Liver (tissue), 3 donors: ENCODE measurements around the gene WASF2.

Experiments used
- CTCF ChIP-seq: fragments of 150-350 bp; IDR thresholded peaks from 2 replicates; pipeline ENCODE4 v1.5.1; 2017; ENCODE audit warnings: improper control_type of control experiment, low read depth, low read length; ENCODE audit not compliant: missing input control
- EGR1 ChIP-seq, 2 donors: IDR thresholded peaks; 2 replicates each; pipeline ENCODE4 v1.6.1; 2016 to 2018; ENCODE audit warnings: antibody characterized with exemption in 2 of 2, low read depth in 2 of 2
- FOXA1 ChIP-seq: IDR thresholded peaks from 2 replicates; pipeline ENCODE4 v1.6.1; 2016; ENCODE audit warnings: antibody characterized with exemption
- GABPA ChIP-seq, 2 donors: IDR thresholded peaks in 1 of 2; conservative IDR thresholded peaks in 1 of 2; 2 replicates each; pipeline ENCODE4 v1.6.1; 2016; ENCODE audit warnings: antibody characterized with exemption in 2 of 2, mild to moderate bottlenecking in 1 of 2, moderate library complexity in 1 of 2
- HNF4G ChIP-seq: IDR thresholded peaks from 2 replicates; pipeline ENCODE4 v1.6.1; 2016; ENCODE audit warnings: antibody characterized with exemption
- JUND ChIP-seq, 2 donors: IDR thresholded peaks; 2 replicates each; pipeline ENCODE4 v1.6.1; 2016; ENCODE audit warnings: antibody characterized with exemption in 2 of 2
- RAD21 ChIP-seq, 2 donors: IDR thresholded peaks; 2 replicates each; pipeline ENCODE4 v1.6.1; 2016; ENCODE audit warnings: antibody characterized with exemption in 2 of 2, mild to moderate bottlenecking in 2 of 2
- REST ChIP-seq: IDR thresholded peaks from 2 replicates; pipeline ENCODE4 v1.6.1; 2016; ENCODE audit warnings: antibody characterized with exemption, mild to moderate bottlenecking
- SP1 ChIP-seq: IDR thresholded peaks from 2 replicates; pipeline ENCODE4 v1.6.1; 2018; ENCODE audit warnings: antibody characterized with exemption, mild to moderate bottlenecking
- TAF1 ChIP-seq: conservative IDR thresholded peaks from 2 replicates; pipeline ENCODE4 v1.6.1; 2016; ENCODE audit warnings: antibody characterized with exemption, mild to moderate bottlenecking
- YY1 ChIP-seq: IDR thresholded peaks from 2 replicates; pipeline ENCODE4 v1.6.1; 2016; ENCODE audit warnings: antibody characterized with exemption, mild to moderate bottlenecking
- ZBTB33 ChIP-seq: IDR thresholded peaks from 2 replicates; pipeline ENCODE4 v1.6.1; 2016; ENCODE audit warnings: antibody characterized with exemption
- TF ChIP-seq, protein P1 (sequence below): IDR thresholded peaks from 2 replicates; pipeline ENCODE4 v1.6.1; 2016; ENCODE audit warnings: antibody characterized with exemption
- donor health status: healthy.
- donor health status: healthy.

- TF ChIP-seq CTCF (peak; percentile 25), ZBTB33 (no peak), GABPA (IDR thresholded peaks at IDR 0.05 in 1 of 2, conservative IDR thresholded peaks at IDR 0.05 in 1 of 2) (no peak), JUND (IDR thresholded peaks at IDR 0.05) (no peak), REST (no peak), SP1 (peak; percentile 80), YY1 (no peak), EGR1 (IDR thresholded peaks at IDR 0.05; ENCODE audit: low read depth in 2 of 2) (peak in 1 of 2 donors; percentile 20), TAF1 (no peak), FOXA1 (no peak), HNF4G (no peak), RAD21 (IDR thresholded peaks at IDR 0.05) (peak in 1 of 2 donors; percentile 14)
- TF ChIP-seq, protein P1, sequence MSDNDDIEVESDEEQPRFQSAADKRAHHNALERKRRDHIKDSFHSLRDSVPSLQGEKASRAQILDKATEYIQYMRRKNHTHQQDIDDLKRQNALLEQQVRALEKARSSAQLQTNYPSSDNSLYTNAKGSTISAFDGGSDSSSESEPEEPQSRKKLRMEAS = no peak
Measured at GRCh38 chr1:27366411-27367159, 123.4 kb downstream of the WASF2 start, which contains the start of gene MAP3K6.
